IPS-NIHi11 (cell line): Measurements from ENCODE around the gene ST7L.
A peak's percentile ranks its signal among the peaks of the same experiment; 100 is the strongest.

Source experiments
- DNase-seq: peaks from one replicate; pipeline ENCODE4 v3.0.0; 2012; ENCODE audit warnings: mixed read lengths, low spot score

ST7L gene

GRCh38 chr1:112544751-112545150 is 74.2 kb downstream of the ST7L start:
- DNase-seq, result no peak

- DNase-seq, result no peak
Measured at GRCh38 chr1:112544011-112544688, 74.8 kb downstream of the ST7L start.

GRCh38 chr1:112542206-112542973 is 76.6 kb downstream of the ST7L start:
- no peak for DNase-seq

- no peak for DNase-seq
Measured at GRCh38 chr1:112541299-112541698, 77.6 kb downstream of the ST7L start.

GRCh38 chr1:112540226-112540794 is 78.6 kb downstream of the ST7L start:
- DNase-seq, result no peak

- no peak for DNase-seq
Measured at GRCh38 chr1:112538883-112539282, 80.1 kb downstream of the ST7L start.

- no peak for DNase-seq
Measured at GRCh38 chr1:112537456-112537855, 81.5 kb downstream of the ST7L start.

GRCh38 chr1:112536561-112536960 is 82.4 kb downstream of the ST7L start:
- DNase-seq, result no peak

GRCh38 chr1:112533029-112533428 is 85.9 kb downstream of the ST7L start:
- DNase-seq, result no peak

GRCh38 chr1:112532064-112532463 is 86.9 kb downstream of the ST7L start:
- DNase-seq, result no peak

GRCh38 chr1:112530832-112531231 is 88.1 kb downstream of the ST7L start:
- no peak for DNase-seq

- DNase-seq, result no peak
Measured at GRCh38 chr1:112529301-112529700, 89.6 kb downstream of the ST7L start.

- no peak for DNase-seq
Measured at GRCh38 chr1:112528076-112528475, 90.9 kb downstream of the ST7L start.

- DNase-seq, result no peak
Measured at GRCh38 chr1:112527266-112528010, 91.5 kb downstream of the ST7L start.

GRCh38 chr1:112524986-112525385 is 94.0 kb downstream of the ST7L start:
- DNase-seq, result no peak

- peak; percentile 67 for DNase-seq
Measured at GRCh38 chr1:112524251-112524650, 94.7 kb downstream of the ST7L start.

- no peak for DNase-seq
Measured at GRCh38 chr1:112522621-112523020, 96.3 kb downstream of the ST7L start.

- no peak for DNase-seq
Measured at GRCh38 chr1:112520166-112520565, 98.8 kb downstream of the ST7L start.

GRCh38 chr1:112518186-112518585 is 100.8 kb downstream of the ST7L start:
- no peak for DNase-seq

- DNase-seq, result no peak
Measured at GRCh38 chr1:112517646-112518045, 101.3 kb downstream of the ST7L start.

GRCh38 chr1:112517231-112517630 is 101.7 kb downstream of the ST7L start:
- DNase-seq, result no peak

- DNase-seq, result no peak
Measured at GRCh38 chr1:112516141-112516540, 102.8 kb downstream of the ST7L start.
